ENCODE data around the gene FAT1.

FAT1 gene

GRCh38 chr4:186726426-186727168, 2.9 kb upstream of the FAT1 start:
- in situ Hi-C loops (cut with MboI; ENCODE audit: low sequenced_read_pairs, unreplicated experiment) = no loop called here
- no peak for DNase-seq (ENCODE audit: low spot score)
- TF ChIP-seq CTCF (IDR thresholded peaks at IDR 0.05; ENCODE audit: borderline replicate concordance, control extremely low read depth, extremely low read depth, insufficient read depth, missing control alignments) = no peak

GRCh38 chr4:186725469-186726425, 2.1 kb upstream of the FAT1 start:
- in situ Hi-C loops (cut with MboI; ENCODE audit: low sequenced_read_pairs, unreplicated experiment) = no loop called here
- TF ChIP-seq CTCF (IDR thresholded peaks at IDR 0.05; ENCODE audit: borderline replicate concordance, control extremely low read depth, extremely low read depth, insufficient read depth, missing control alignments) = no peak
- no peak for DNase-seq (ENCODE audit: low spot score)

- DNase-seq (ENCODE audit: low spot score) = no peak
- TF ChIP-seq CTCF (IDR thresholded peaks at IDR 0.05; ENCODE audit: borderline replicate concordance, control extremely low read depth, extremely low read depth, insufficient read depth, missing control alignments) = no peak
- in situ Hi-C loops (cut with MboI; ENCODE audit: low sequenced_read_pairs, unreplicated experiment) = no loop called here
These were observed 1.3 kb upstream of the FAT1 start for GRCh38 chr4:186724864-186725468.

GRCh38 chr4:186724058-186724863, 605 bp upstream of the FAT1 start:
- in situ Hi-C loops (cut with MboI; ENCODE audit: low sequenced_read_pairs, unreplicated experiment) = no loop called here
- DNase-seq (ENCODE audit: low spot score) = no peak
- TF ChIP-seq CTCF (IDR thresholded peaks at IDR 0.05; ENCODE audit: borderline replicate concordance, control extremely low read depth, extremely low read depth, insufficient read depth, missing control alignments) = no peak

GRCh38 chr4:186722796-186723291, 812 bp downstream of the FAT1 start:
- in situ Hi-C loops (cut with MboI; ENCODE audit: low sequenced_read_pairs, unreplicated experiment) = no loop called here
- no peak for TF ChIP-seq CTCF (IDR thresholded peaks at IDR 0.05; ENCODE audit: borderline replicate concordance, control extremely low read depth, extremely low read depth, insufficient read depth, missing control alignments)
- no peak for DNase-seq (ENCODE audit: low spot score)

All from GM13976 (cell line).